DMS114 treated with DMSO at 0.1 percent for 48 hours (cell line): ENCODE measurements around the gene PSPH.
A peak's percentile ranks its signal among the peaks of the same experiment; 100 is the strongest.

ENCODE experiments used
- DNase-seq: peaks from one replicate; lab custom pipeline; 2025; ENCODE audit not compliant: unreplicated experiment; lab: John Stamatoyannopoulos, UW

Gene PSPH

DNA sequence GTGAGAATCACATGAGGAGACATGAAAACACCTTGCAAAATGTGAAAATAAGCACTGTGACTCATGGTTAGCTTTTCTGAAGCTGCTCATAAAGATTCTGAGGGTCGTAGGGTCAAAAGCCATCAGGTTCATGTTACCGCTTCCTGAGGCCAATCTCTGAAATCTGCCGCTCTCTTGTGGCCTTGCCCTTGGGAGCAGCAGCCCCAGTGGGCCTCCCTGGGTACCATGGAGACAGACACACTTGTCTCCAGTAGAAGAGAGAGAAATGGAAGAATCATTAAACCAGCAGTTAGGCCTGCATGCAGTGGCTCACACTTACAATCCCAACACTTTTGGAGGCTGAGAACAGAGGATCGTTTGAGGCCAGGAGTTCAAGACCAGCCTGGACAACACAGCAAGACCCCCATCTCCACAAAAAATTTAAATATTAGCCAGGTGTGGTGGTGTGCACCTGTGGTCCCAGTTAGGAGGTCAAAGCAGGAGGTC, 44.0 kb downstream of the PSPH start:
- no peak for DNase-seq

DNA sequence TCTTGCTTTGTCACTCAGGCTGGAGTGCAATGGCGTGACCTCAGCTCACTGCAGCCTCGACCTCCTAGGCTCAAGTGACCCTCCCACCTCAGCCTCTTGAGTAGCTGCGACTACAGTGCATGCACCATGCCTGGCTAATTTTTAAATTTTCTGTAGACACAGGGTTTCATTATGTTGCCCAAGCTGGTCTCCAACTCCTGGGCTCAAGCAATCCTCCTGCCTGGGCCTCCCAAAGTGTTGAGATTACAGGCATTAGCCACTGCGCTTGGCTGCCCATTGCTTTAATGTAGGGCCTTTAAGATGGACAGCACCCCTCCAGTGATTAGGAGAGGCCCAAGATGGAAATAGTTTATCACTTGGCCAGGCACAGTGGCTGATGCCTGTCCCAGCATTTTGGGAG, 47.5 kb downstream of the PSPH start:
- no peak for DNase-seq

DNA sequence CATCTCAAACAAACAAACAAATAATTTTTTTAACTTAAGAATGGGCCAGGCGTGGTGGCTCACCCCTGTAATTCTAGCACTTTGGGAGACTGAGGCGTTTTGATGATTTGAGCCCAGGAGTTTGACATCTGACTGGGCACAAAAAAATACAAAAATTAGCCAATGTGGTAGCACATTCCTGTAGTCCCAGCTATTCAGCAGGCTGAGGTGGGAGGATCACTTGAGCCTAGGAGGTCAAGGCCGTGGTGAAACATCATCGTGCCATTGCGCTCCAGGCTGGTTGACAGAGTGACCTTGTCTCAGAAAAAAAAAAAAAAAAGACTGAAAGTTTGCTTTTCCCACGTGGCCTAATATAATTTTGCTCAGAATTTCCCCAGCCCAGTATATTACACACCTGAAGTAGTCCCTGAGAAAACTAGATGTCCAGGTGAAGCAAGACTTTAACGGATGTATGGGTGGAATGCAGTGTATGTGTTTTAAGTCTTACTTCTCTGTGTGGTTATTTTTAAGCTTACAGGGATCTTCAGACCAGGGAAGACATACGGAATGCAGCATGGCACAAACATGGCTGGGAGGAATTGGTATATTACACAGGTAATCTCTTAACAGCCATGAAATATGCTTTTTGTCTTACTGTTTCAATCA, 54.3 kb downstream of the PSPH start:
- DNase-seq: no peak

GRCh38 chr7:55992346-55992745, 58.9 kb downstream of the PSPH start:
- DNase-seq: no peak

- no peak for DNase-seq
Observed at GRCh38 chr7:55983537-55983936, 67.7 kb downstream of the PSPH start.

DNA sequence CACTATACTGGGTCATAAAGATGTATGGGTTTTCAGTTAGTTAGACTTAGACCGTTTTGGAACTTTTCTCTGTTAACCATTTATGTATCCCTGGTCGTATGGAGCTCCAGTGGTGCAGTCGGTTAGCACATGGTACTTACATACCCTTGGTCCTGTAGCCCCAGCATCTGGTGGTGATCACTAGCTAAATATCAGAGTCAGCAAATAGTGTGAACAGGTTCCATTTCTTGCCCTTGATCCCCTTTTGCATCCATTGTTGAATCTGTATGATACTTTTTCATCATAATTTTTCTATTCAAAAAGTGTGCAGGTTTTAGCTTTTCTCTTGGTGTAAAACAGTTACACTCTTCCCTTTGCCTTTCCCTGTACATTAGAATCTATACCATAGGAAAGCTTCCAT, 71.0 kb downstream of the PSPH start:
- no peak for DNase-seq

DNA sequence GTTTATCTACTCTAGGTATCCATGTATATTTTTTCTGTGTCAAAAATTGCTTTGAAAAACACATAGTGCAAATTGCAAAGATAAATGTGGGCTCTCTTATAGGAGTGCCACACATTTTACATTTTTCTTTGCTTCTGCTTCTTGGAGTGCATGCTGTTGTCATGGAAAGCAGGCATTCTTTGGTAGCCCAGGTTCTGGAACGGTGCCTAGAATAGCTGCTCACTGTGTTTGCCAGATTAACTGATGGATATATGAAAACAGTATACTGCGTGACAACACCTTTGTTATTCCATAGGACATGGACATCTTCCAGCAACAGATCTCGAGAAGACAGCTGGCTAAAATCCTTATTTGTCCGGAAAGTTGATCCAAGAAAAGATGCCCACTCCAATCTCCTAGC, 73.4 kb downstream of the PSPH start:
- DNase-seq: no peak

DNA sequence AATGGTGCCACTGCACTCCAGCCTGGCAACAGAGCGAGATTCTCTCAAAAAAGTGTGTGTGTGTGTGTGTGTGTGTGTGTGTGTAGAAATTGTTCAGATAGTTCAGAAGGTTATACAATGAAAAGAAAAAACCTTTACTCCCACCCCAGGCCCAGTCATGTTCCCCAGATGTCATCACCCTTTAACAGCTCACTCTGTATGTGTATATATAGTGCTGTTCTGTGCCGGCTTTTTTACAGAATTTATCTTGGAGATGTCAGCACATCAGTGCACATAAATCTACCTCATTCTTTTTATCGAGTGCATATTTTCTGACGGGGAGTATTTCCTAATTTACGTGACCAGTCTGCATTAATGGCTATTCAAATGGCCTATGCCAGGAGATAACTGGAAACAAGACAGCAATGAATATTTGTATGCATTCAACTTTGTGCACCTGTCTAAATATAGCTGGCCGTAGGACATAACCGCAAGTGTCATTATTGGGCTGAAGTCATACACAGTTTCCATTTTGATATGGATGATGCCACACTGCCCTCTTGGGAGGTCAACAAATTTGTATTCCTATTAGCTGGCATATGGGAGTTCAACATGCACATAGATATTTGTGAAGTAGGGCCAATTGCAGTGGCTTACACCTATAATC, 75.1 kb downstream of the PSPH start:
- no peak for DNase-seq

DNA sequence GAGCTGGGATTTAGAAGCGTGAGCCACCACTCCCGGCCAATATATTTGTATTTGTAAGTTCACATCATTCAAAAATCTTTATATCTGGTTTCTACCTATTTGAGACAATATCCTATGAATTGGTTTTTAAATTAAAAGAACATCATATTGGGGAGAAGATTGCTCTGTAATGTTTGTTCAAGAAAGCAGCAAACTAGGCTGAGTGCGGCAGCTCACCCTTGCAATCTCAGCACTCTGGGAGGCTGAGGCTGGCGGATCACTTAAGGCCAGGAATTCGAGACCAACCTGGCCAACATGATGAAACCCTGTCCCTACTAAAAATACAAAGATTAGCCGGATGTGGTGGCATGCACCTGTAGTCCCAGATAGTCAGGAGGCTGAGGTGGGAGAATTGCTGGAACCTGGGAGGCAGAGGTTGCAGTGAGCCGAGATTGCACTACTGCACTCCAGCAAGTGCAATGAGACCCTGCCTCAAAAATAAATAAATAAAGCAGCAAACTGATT, 77.4 kb downstream of the PSPH start:
- no peak for DNase-seq

- DNase-seq: no peak
Observed at GRCh38 chr7:55970978-55971377, 80.3 kb downstream of the PSPH start.

DNA sequence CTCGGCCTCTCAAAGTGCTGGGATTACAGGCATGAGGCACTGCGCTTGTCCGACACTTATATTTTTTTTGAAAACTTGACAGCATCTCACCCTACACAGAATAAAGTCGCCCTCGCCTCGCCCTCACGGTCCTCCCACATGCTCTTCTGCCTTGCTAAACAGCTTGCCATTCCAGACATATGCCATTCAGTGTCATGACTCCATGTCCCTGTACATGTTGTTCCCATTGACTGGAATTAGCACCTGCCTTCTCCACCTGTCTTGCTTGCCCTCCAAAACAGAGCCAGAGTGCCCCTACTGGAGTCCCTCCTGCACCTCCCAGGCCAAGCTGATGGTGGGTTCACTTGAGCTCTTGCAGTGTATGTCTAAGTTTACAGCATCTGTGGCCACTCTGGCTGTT, 80.7 kb downstream of the PSPH start:
- no peak for DNase-seq

GRCh38 chr7:55969391-55969790, 81.9 kb downstream of the PSPH start:
- DNase-seq: no peak

- DNase-seq: no peak
Observed at GRCh38 chr7:55966851-55967250, 84.4 kb downstream of the PSPH start.

DNA sequence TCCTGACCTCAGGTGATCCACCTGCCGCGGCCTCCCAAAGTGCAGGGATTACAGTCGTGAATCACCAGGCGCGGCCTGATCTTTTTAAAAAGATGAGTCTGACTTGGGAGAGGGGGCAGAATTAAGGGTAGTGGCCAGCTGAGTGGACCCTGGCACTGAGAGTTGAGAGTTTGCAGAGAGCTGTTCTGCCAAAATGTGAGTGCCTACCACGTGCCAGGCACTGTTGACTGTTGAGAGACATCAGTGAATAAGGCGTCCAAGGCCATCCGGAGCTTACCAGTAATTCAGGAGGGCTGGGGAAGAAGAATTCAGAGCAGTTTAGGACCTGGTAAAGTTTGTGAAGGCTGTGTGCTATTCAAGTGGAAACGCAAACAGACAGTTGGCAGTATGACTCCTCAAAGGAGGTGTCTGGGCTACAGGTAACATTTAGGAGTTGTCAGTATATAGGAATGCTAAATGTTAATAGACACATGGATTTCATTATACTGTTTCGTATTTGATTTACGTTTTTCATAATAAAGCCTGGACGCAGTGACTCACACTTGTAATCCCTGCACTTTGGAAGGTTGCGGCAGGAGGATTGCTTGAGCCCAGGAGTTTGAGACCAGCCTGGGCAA, 85.3 kb downstream of the PSPH start:
- no peak for DNase-seq

DNA sequence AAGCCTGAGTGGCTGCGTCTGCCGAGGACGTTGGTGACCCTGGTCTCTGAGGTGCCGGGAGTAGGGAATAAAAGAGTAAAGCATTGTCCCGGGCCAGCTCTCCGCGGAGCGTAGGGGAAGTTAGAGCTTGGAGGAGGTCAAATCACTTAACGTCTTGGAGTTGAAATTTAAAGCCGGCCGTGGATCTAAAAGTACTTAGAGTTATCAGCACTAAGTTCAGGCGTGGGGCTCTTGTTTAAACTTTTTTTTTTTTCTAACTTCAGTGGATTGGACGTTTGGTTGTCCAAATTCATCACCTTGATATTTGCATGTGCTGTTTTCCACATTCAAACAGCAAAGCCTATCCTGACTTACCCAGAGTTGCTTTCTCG, 86.2 kb downstream of the PSPH start:
- DNase-seq: peak; percentile 16

DNA sequence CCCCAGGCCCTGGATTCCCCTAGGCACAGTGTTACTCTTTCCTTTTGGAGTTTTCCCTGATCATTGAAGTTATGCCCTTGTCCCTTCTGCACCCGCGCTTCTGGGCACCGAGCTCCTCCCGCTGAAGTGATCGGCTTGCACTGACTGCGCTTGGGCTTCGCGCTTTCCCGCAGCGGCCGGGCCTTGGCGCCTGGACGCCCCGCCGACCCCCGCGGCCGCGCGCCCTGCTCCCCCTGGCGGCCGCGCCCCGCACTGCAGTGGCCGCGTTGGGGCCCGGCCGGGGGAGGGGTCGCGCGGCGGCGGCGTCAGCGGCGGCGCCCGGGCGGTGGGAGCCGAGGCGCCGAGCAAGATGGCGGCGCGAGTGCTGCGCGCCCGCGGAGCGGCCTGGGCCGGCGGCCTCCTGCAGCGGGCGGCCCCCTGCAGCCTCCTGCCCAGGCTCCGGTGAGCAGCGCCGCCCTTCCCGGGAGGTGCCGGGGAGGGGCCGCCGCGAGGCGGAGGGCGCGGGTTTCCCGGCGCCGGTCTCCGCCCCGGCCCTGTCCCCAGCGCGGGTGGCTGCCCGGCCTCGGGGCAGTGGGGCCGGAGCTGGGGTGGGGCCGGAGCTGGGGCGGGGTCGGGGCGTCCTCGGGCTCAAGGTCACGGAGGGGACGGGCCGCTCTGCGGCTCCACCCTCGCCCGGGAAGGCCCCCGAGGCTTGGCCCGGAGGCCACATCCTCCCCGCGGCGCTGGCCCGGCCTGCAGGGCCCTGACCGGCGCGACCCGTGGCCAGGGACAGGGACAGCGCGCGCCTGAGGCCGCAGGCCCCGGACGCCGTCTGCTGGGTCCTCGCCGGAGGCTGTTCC, 86.8 kb downstream of the PSPH start, which contains the start of gene NIPSNAP2:
NIPSNAP2 (plus strand) TSS at position 325 of the 839 bp plus-strand sequence; CDS start at position 350, 25 bp downstream.
- peak; percentile 35 for DNase-seq

DNA sequence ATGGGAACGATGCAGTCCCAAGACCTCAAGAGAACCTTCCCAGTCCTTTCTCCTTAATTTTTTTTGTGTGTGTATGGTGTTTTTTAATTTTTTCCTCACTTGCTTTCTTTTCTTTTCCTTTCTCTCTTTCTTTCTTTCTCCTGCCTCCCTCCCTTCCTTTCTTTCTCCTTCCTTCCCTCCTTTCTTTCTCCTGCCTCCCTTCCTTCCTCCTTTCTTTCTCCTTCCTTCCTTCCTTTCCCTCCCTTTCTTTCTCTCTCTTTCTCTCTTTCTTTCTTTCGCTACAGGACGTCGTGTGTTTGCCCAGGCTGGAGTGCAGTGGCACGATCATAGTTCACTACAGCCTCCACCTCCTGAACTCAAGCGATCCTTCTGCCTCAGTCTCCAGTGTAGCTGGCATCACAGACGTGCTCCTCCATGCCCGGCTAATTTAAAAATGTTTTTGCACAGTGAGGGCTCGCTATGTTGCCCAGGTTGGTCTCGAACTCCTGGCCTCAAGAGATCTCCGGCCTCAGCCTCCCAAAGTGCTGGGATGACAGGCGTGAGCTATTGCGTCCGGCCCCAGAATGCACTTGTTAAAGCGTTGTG, 87.6 kb downstream of the PSPH start:
- no peak for DNase-seq

- DNase-seq: no peak
Observed at GRCh38 chr7:55962014-55962413, 89.2 kb downstream of the PSPH start.
